Lung microvascular endothelial cell (primary cell): Measurements from ENCODE around the gene RC3H1. TPM values are rescaled to one million over a fixed set of nuclear protein-coding genes. Genes with fewer than 3 reads are reported as not detected.
A peak's percentile ranks its signal among the peaks of the same experiment; 100 is the strongest.
"Not testable (repeated sequence)": the region's sequence is repeated elsewhere in the genome, so short reads cannot be mapped to it uniquely, and the experiment has no call there.

ENCODE experiments used
- DNase-seq, 2 donors: peaks; one replicate each; pipeline versions ENCODE4 v3.0.0 to v3.0.0-alpha.2; 2010; ENCODE audit warnings: low read depth in 2 of 2
- total RNA-seq: library from RNA; depleted of rRNA; stranded (reverse); fragments of >200 nt; gene quantifications from 2 replicates; pipeline ENCODE4 v1.2.1, GENCODE V29; 2014

RC3H1 gene, protein sequence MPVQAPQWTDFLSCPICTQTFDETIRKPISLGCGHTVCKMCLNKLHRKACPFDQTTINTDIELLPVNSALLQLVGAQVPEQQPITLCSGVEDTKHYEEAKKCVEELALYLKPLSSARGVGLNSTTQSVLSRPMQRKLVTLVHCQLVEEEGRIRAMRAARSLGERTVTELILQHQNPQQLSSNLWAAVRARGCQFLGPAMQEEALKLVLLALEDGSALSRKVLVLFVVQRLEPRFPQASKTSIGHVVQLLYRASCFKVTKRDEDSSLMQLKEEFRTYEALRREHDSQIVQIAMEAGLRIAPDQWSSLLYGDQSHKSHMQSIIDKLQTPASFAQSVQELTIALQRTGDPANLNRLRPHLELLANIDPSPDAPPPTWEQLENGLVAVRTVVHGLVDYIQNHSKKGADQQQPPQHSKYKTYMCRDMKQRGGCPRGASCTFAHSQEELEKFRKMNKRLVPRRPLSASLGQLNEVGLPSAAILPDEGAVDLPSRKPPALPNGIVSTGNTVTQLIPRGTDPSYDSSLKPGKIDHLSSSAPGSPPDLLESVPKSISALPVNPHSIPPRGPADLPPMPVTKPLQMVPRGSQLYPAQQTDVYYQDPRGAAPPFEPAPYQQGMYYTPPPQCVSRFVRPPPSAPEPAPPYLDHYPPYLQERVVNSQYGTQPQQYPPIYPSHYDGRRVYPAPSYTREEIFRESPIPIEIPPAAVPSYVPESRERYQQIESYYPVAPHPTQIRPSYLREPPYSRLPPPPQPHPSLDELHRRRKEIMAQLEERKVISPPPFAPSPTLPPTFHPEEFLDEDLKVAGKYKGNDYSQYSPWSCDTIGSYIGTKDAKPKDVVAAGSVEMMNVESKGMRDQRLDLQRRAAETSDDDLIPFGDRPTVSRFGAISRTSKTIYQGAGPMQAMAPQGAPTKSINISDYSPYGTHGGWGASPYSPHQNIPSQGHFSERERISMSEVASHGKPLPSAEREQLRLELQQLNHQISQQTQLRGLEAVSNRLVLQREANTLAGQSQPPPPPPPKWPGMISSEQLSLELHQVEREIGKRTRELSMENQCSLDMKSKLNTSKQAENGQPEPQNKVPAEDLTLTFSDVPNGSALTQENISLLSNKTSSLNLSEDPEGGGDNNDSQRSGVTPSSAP
- total RNA-seq: 8.9 and 12.5 TPM in 2 replicates

DNA sequence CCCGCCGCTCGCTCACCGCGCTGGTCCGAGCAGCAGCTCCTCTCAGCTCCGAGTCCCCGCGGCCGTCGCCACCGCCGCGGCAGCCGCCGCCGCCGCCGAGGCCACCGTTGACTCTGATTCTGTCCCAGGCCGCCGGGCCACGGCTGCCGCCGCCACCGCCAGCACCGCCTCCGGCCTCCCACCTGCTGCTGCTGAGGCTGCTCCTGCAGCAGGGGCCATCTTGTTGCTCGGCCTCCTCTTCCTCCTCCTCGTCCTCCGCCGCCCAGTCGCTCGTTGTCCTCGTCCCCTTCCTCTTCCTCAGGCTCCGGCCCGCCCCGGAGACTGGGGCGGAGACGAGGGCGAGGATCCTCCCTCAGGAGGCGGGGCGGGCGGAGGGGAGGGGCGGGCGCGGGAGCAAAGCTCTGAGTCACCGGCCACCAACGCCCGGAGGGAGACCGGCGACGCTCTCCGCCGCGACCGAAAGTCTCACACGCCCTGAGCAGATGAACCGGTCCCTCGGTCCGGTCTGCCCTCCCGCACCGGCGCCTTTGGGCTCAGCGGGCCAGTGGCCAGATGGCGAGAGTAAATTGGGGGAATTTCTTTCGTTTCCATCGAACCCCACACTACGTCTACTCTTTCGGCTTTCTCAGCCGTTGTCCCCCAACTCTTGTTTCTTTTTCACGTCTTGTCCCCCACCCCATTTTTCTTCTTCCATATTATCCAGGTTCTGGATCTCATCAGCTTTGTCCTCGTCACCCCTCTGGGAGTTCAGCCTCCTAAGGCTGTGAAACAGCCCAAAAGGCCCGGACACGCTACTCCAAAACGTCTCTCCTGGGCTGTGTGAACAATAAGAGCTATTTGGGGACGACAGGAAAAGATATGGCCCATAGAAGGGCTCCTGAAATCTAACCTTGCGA, at the start of gene RC3H1:
TSS of gene RC3H1 (minus strand) at position 278 of the 896 bp plus-strand sequence. CDS start 29,372 bp downstream, outside the sequence.
- DNase-seq: peak; percentile 89 to 91

GRCh38 chr1:174070614-174071013, 48.5 kb upstream of the RC3H1 start:
- no peak for DNase-seq

DNA sequence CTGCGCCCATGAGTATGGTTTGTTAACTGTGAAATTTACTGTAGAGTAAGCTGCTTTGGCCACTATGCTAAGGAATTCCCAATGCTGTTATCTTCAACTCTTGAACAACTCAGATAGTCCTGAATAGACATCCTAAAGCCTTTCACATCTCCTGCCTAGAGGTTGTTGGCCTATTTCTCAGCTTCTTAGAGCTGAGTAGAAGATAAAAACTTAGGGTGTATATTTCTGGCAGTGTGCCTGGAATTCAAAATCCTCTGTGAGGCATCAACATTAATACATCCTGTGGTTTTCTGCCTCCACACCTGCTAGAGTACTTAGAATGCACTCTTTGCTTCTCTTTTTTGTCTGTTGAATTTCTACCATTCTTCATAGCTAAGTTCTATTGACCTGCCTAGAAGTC, 45.8 kb upstream of the RC3H1 start:
- no peak for DNase-seq

DNA sequence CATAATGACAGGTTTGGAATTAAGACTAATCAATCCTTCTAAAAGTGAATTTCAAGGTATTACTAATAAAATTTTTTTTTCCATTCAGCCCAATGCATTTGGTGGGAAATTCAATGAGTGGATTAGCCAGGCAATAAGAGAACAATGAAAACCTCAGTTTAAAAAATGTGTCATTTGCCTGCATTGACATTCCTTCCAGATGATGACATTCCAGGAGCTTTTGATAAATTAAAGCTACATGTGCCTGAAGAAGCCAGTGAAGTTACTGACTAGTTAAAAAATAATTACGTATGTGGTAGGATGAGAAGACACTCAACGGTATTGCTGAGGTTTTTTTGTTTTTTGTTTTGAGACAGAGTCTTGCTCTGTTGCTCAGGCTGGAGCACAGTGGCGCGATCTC, 37.9 kb upstream of the RC3H1 start:
- DNase-seq: no peak

DNA sequence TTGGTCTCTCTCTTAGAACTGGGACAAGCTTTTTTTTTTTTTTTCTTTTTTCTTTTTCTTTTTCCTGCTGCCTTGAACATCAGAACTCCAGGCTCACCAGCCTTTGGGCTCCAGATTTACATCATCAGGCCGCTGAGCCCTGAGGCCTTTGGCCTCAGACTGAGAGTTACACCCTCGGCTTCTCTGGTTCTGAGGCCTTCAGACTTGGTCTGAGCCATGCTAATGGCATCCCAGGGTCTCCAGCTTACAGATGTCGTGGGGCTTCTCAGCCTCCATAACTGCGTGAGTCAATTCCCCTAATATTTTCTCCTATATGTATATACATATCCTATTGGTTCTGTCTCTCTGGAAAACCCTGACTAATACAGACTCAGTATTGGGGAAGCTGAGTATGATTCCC, 36.5 kb upstream of the RC3H1 start:
- DNase-seq: no peak

GRCh38 chr1:174056609-174057008, 34.5 kb upstream of the RC3H1 start:
- not testable (repeated sequence) for DNase-seq

DNA sequence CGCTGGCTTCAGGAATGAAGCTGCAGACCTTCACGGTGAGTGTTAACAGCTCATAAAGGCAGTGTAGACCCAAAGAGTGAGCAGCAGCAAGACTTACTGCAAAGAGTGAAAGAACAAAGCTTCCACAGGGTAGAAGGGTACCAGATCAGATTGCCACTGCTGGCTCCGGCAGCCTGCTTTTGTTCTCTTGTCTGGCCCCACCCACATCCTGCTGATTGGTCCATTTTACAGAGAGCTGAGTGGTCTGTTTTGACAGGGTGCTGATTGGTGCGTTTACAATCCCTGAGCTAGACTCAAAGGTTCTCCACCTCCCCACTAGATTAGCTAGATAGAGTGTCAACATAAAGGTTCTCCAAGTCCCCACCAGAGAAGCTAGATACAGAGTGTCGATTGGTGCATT, 33.6 kb upstream of the RC3H1 start:
- DNase-seq: not testable (repeated sequence)

- no peak for DNase-seq
Measured at GRCh38 chr1:174053826-174054225, 31.7 kb upstream of the RC3H1 start.

DNA sequence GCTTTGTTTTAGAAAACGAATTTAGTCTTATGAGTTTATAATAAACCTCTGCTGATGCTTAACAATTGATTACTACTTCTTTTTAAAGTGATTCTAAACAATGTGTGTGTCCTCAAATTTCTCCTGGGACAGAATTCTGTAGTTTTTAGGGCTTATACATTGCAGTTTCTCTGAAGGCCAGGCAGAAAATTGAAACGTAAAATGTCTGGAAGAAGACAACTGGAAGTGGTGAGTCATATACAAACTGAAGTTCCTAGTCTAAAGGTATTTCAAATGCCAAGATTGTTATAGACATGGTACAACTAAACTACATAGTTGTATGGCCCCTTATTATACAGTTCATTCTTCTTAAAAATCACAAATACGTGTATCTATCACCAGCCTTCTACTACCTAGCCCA, 30.5 kb upstream of the RC3H1 start:
- no peak for DNase-seq

DNA sequence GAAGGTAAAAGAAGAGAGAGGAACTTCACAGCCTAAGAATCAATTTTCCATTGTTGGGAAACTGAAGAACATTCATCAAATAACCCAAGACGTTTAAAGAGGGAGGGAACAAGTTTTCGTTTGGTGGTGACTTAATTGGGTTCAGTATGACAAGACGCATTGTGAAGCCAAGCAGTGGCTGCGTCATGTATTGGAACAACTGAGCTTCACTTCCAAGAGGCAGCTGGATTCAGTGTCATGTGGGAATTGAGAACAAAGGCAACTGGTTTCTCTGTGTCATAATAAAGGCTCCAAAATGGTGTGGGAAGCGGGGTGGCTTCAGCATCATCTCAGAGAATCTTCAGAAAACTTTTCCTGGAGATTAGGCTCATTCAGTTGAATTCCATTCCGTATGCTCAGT, 29.8 kb upstream of the RC3H1 start:
- DNase-seq: no peak

DNA sequence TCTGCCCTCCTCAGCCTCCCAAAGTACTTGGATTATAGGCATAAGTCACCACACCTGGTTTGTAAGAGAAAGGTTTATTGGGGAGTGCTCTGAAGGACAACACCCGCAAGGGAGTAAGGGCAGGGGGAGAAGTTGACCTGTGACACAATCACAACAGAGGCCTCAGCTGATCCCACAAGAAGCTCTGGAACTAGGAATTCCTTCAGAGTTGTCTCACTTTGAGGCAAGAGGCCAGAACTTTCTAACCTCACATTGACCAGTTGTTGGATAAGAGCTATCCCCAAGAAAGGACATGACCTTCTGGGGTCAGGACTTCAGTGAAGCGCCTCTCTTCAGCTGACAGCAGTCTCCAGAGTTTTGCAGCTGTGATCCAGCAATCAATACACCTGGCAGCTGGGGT, 27.4 kb upstream of the RC3H1 start:
- DNase-seq: no peak

- no peak for DNase-seq
Measured at GRCh38 chr1:174044418-174045222, 22.5 kb upstream of the RC3H1 start.

- not testable (repeated sequence) for DNase-seq
Measured at GRCh38 chr1:174042509-174042908, 20.4 kb upstream of the RC3H1 start.

- DNase-seq: no peak
Measured at GRCh38 chr1:174041369-174041768, 19.2 kb upstream of the RC3H1 start.

- peak; percentile 26 to 71 for DNase-seq
Measured at GRCh38 chr1:174040387-174040786, 18.2 kb upstream of the RC3H1 start.

GRCh38 chr1:174039027-174039426, 16.9 kb upstream of the RC3H1 start:
- peak in 1 of 2 donors; percentile 19 for DNase-seq

DNA sequence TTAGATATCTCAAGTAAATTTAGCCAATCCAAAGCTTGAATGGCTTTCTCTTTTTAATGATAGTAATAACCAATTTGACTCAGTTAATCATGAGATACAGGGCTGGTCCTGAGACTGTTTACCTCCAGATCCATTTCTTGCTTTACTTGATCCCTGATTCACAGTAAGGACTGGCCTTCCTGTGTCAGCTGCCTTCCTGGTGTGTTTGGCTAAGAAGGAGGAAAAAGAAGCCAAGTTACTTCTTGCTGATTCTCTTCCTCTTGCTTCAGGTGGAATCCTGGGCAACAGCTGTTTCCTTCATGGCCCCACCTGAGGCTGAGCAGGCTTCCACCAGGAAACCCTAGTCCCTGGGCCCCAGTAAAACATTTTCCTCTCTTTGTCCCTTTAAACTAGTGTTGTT, 14.6 kb upstream of the RC3H1 start:
- no peak for DNase-seq

GRCh38 chr1:174036204-174036603, 14.0 kb upstream of the RC3H1 start:
- no peak for DNase-seq

DNA sequence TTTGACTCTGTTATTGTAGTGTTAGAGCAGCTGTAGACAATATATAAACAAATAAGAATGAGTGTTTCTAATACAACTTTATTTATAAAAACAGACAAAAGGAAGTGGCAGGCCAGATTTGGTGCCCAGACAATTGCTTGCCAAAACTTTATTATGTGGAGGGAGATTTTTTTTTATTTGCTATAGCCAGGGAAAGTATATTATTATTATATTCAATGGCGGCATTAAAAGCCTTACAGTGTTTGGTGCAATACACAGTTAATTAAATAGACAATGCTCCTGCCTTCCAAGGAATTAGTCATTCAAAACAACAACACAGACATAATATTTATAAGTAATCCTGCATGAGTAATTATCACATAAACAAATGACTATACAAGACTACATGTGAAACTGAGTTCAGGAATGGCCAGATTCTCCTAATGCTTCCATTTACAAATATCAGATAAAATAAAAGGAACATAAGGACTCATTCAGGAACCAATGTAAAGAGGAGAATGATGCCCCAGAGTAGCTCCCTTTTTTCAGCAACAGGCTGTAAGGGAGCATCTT, 10.6 kb upstream of the RC3H1 start:
- peak in 1 of 2 donors; percentile 16 for DNase-seq

GRCh38 chr1:174031099-174031498, 8.9 kb upstream of the RC3H1 start:
- DNase-seq: no peak
